K562 (cell line): Measurements from ENCODE around the gene RAB4B. TPM values are rescaled to one million over a fixed set of nuclear protein-coding genes. Genes with fewer than 3 reads are reported as not detected.

ENCODE experiments used
- DNMT1 ChIP-seq: fragments of 450-650 bp; IDR thresholded peaks from 2 replicates; pipeline ENCODE4 v1.6.1; 2016; ENCODE audit warnings: antibody characterized with exemption, mild to moderate bottlenecking
- GTF3C2 ChIP-seq: IDR thresholded peaks from 3 replicates; pipeline ENCODE4 v1.6.1; 2011; ENCODE audit warnings: borderline replicate concordance, mild to moderate bottlenecking, moderate library complexity; ENCODE audit not compliant: insufficient read length; ENCODE audit errors: extremely low read depth
- HDAC3 ChIP-seq: fragments of 450-650 bp; IDR thresholded peaks from 2 replicates; pipeline ENCODE4 v1.6.1; 2018; ENCODE audit warnings: borderline replicate concordance, mild to moderate bottlenecking, moderate library complexity; ENCODE audit not compliant: partially characterized antibody
- MEF2D ChIP-seq: conservative IDR thresholded peaks from 2 replicates; pipeline ENCODE4 v1.6.1; 2016; ENCODE audit warnings: low read depth, missing genetic modification characterization, missing compliant biosample characterization
- POLR2AphosphoS5 ChIP-seq: IDR thresholded peaks from 2 replicates; pipeline ENCODE4 v1.6.1; 2011; ENCODE audit warnings: mild to moderate bottlenecking, low read depth, low read length, moderate library complexity; ENCODE audit not compliant: control insufficient read depth, insufficient read depth
- SUPT5H ChIP-seq: fragments of 450-650 bp; IDR thresholded peaks from 2 replicates; pipeline ENCODE4 v1.6.1; 2016
- ZBTB5 ChIP-seq: fragments of 450-650 bp; IDR thresholded peaks from 2 replicates; pipeline ENCODE4 v1.6.1; 2017; ENCODE audit warnings: antibody characterized with exemption
- ZC3H4 ChIP-seq: sonication (generic); formaldehyde crosslinking; IDR thresholded peaks from 2 replicates; pipeline ENCODE4 v1.9.0; 2021; ENCODE audit warnings: missing genetic modification reagents, borderline replicate concordance
- ZNF384 ChIP-seq: IDR thresholded peaks from 2 replicates; pipeline ENCODE4 v1.6.1; 2012; ENCODE audit warnings: low read depth, low read length, improper control_type of control experiment
- polyA plus RNA-seq, 8 experiments: library from polyadenylated mRNA; depleted of rRNA in 4 of 8; stranded (reverse) in 5 of 8; unstranded in 3 of 8; fragments of >200 nt; fragmentation: Nextera tagmentation in 2 of 8; fragmentation: Illumina TruSeq in 1 of 8; extraction: Ambion mirVana in 2 of 8; extraction: Trizol in 1 of 8; gene quantifications; 2 replicates each; pipeline versions ENCODE4 v1.2.1 to v1.2.3, GENCODE V29; 2011 to 2014; ENCODE audit warnings: inconsistent platforms in 1 of 8, missing spikeins in 1 of 8
- total RNA-seq, 7 experiments: library from RNA; depleted of rRNA in 6 of 7; stranded (reverse); fragments of >200 nt in 6 of 7; fragmentation: Illumina TruSeq in 2 of 7; extraction: Trizol in 2 of 7; gene quantifications; 2 replicates each; pipeline versions ENCODE4 v1.2.1 to v1.2.3, GENCODE V29; 2011 to 2021; ENCODE audit warnings: low replicate concordance in 1 of 7
- TF ChIP-seq, protein P1 (sequence below): sonication (generic); formaldehyde crosslinking; IDR thresholded peaks from 2 replicates; pipeline ENCODE4 v1.9.0; 2022; ENCODE audit warnings: mild to moderate bottlenecking, missing genetic modification reagents
- TF ChIP-seq, protein P2 (sequence below), 2 experiments: fragments of 450-650 bp in 1 of 2; sonication (generic) in 1 of 2; formaldehyde crosslinking in 1 of 2; IDR thresholded peaks; 2 replicates each; pipeline versions ENCODE4 v1.7.1 to v1.9.0; 2016 to 2022; ENCODE audit warnings: inconsistent platforms in 1 of 2, mild to moderate bottlenecking in 1 of 2, missing genetic modification reagents in 1 of 2

RAB4B gene
- total and polyA plus RNA-seq, 9 of the 15 experiments (the other 6 are each of a cell fraction or from before 2014, with no cell fraction given) = 0.28 to 20.4 (median 9.0) TPM

- TF ChIP-seq, protein P1, sequence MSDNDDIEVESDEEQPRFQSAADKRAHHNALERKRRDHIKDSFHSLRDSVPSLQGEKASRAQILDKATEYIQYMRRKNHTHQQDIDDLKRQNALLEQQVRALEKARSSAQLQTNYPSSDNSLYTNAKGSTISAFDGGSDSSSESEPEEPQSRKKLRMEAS = peak; percentile 23
- TF ChIP-seq DNMT1 = no peak
- TF ChIP-seq, protein P2, sequence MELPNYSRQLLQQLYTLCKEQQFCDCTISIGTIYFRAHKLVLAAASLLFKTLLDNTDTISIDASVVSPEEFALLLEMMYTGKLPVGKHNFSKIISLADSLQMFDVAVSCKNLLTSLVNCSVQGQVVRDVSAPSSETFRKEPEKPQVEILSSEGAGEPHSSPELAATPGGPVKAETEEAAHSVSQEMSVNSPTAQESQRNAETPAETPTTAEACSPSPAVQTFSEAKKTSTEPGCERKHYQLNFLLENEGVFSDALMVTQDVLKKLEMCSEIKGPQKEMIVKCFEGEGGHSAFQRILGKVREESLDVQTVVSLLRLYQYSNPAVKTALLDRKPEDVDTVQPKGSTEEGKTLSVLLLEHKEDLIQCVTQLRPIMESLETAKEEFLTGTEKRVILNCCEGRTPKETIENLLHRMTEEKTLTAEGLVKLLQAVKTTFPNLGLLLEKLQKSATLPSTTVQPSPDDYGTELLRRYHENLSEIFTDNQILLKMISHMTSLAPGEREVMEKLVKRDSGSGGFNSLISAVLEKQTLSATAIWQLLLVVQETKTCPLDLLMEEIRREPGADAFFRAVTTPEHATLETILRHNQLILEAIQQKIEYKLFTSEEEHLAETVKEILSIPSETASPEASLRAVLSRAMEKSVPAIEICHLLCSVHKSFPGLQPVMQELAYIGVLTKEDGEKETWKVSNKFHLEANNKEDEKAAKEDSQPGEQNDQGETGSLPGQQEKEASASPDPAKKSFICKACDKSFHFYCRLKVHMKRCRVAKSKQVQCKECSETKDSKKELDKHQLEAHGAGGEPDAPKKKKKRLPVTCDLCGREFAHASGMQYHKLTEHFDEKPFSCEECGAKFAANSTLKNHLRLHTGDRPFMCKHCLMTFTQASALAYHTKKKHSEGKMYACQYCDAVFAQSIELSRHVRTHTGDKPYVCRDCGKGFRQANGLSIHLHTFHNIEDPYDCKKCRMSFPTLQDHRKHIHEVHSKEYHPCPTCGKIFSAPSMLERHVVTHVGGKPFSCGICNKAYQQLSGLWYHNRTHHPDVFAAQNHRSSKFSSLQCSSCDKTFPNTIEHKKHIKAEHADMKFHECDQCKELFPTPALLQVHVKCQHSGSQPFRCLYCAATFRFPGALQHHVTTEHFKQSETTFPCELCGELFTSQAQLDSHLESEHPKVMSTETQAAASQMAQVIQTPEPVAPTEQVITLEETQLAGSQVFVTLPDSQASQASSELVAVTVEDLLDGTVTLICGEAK (IDR thresholded peaks at IDR 0.05) = peak; percentile 78
- TF ChIP-seq, protein P2 (CRISPR knock-in tag; IDR thresholded peaks at IDR 0.05) = no peak
- TF ChIP-seq ZNF384 = peak; percentile 66
- TF ChIP-seq ZBTB5 = no peak
- peak; percentile 39; the same call in 1 of the 2 replicates for TF ChIP-seq POLR2AphosphoS5
- no peak for TF ChIP-seq GTF3C2
- TF ChIP-seq HDAC3 = no peak
- TF ChIP-seq SUPT5H = 0 out of 2 replicates have a peak, but pooled peaks have one; percentile 29
- no peak for TF ChIP-seq ZC3H4 (CRISPR knock-in tag)
- no peak for TF ChIP-seq MEF2D (tag)
These were observed 23.6 kb downstream of the RAB4B start (continued) for GRCh38 chr19:40801426-40802299.
